IMR-90 (cell line): ENCODE measurements around the gene MYPN. TPM values are rescaled to one million over a fixed set of nuclear protein-coding genes. Genes with fewer than 3 reads are reported as not detected.

ENCODE experiments used
- ATAC-seq: fragments of 200-7000 bp; cut with Tn5 transposase; 2 replicates; pipeline ENCODE4 v1.9.1; 2020; ENCODE audit warnings: low read depth, mild to moderate bottlenecking, moderate library complexity
- BruUV-seq: library from RNA; stranded (reverse); fragments of 400-500 nt; replicated peaks from 2 replicates; lab custom pipeline; 2021; lab: Mats Ljungman, UMichigan
- CTCF ChIA-PET: fragments of 300-600 bp; formaldehyde crosslinking; extraction: SDS; loops from one replicate; lab custom pipeline; 2021; ENCODE audit warnings: antibody characterized with exemption; lab: Yijun Ruan, JAX
- POLR2A ChIA-PET: fragments of 300-600 bp; sonication (Branson Sonifier 250); formaldehyde crosslinking; loops from one replicate; lab custom pipeline; 2022; ENCODE audit warnings: antibody characterized with exemption; ENCODE audit not compliant: unreplicated experiment; lab: Charles Lee
- DNase-seq: peaks from one replicate; pipeline ENCODE4 v3.0.0; 2013
- H2AFZ ChIP-seq: replicated peaks from 2 replicates; pipeline ENCODE3; 2013; ENCODE audit warnings: low read length, mild to moderate bottlenecking; ENCODE audit not compliant: poor library complexity
- H2AK5ac ChIP-seq: 2 replicates; pipeline ENCODE4 v1.6.1; 2013; ENCODE audit warnings: low read depth, low read length, inconsistent platforms
- H2AK9ac ChIP-seq: replicated peaks from 2 replicates; pipeline ENCODE3; 2013; ENCODE audit warnings: mild to moderate bottlenecking, low read depth, low read length, moderate library complexity; ENCODE audit not compliant: poor library complexity
- H2BK120ac ChIP-seq: 2 replicates; pipeline ENCODE4 v1.6.1; 2013; ENCODE audit warnings: low read depth, low read length, inconsistent platforms
- H2BK15ac ChIP-seq: 3 replicates; pipeline ENCODE4 v1.6.1; 2013; ENCODE audit warnings: low read depth, low read length, inconsistent platforms
- H2BK20ac ChIP-seq: 2 replicates; pipeline ENCODE4 v1.6.1; 2013; ENCODE audit warnings: low read depth, mild to moderate bottlenecking, inconsistent platforms, low read length, moderate library complexity
- H2BK5ac ChIP-seq: 2 replicates; pipeline ENCODE4 v1.6.1; 2013; ENCODE audit warnings: mild to moderate bottlenecking, low read depth, low read length, inconsistent platforms; ENCODE audit not compliant: poor library complexity, severe bottlenecking
- H3K14ac ChIP-seq: replicated peaks from 2 replicates; pipeline ENCODE4 v1.6.1; 2013; ENCODE audit warnings: low read depth, low read length, inconsistent platforms
- H3K18ac ChIP-seq: 2 replicates; pipeline ENCODE4 v1.6.1; 2013; ENCODE audit warnings: low read depth, low read length, control low read depth
- H3K23ac ChIP-seq: 2 replicates; pipeline ENCODE4 v1.6.1; 2013; ENCODE audit warnings: low read depth, low read length, inconsistent platforms
- H3K27ac ChIP-seq: 2 replicates; pipeline ENCODE4 v1.5.1; 2013; ENCODE audit warnings: mild to moderate bottlenecking, control low read depth, low read length; ENCODE audit not compliant: insufficient read depth
- H3K27me3 ChIP-seq: 2 replicates; pipeline ENCODE4 v1.6.1; 2013; ENCODE audit warnings: low read length; ENCODE audit not compliant: control insufficient read depth, insufficient read depth
- H3K36me3 ChIP-seq: 2 replicates; pipeline ENCODE4 v1.6.1; 2013; ENCODE audit warnings: low read length, mixed read lengths; ENCODE audit not compliant: control insufficient read depth, insufficient read depth
- H3K4ac ChIP-seq: 2 replicates; pipeline ENCODE4 v1.6.1; 2013; ENCODE audit warnings: low read depth, low read length, inconsistent platforms
- H3K4me1 ChIP-seq: 2 replicates; pipeline ENCODE4 v1.6.1; 2013; ENCODE audit warnings: low read length, mixed read lengths; ENCODE audit not compliant: control insufficient read depth, insufficient read depth
- H3K4me2 ChIP-seq: 2 replicates; pipeline ENCODE4 v1.6.1; 2013; ENCODE audit warnings: low read depth, mild to moderate bottlenecking, control low read depth, low read length, moderate library complexity
- H3K4me3 ChIP-seq: 2 replicates; pipeline ENCODE4 v1.5.1; 2013; ENCODE audit warnings: low read depth, mild to moderate bottlenecking, control low read depth, low read length, moderate library complexity; ENCODE audit not compliant: insufficient read depth
- H3K56ac ChIP-seq: 2 replicates; pipeline ENCODE4 v1.6.1; 2013; ENCODE audit warnings: low read length, inconsistent platforms; ENCODE audit not compliant: insufficient read depth; ENCODE audit errors: extremely low read depth
- H3K79me1 ChIP-seq, 2 experiments: 2 replicates each; pipeline ENCODE4 v1.6.1; 2013; ENCODE audit warnings: low read length in 2 of 2, inconsistent platforms in 1 of 2, low read depth in 1 of 2
- H3K9ac ChIP-seq: 2 replicates; pipeline ENCODE4 v1.6.1; 2013; ENCODE audit warnings: low read depth, low read length, control low read depth
- H3K9me1 ChIP-seq: 2 replicates; pipeline ENCODE4 v1.6.1; 2013; ENCODE audit warnings: low read length, inconsistent platforms; ENCODE audit not compliant: insufficient read depth
- H3K9me3 ChIP-seq: 2 replicates; pipeline ENCODE4 v1.6.1; 2013; ENCODE audit warnings: low read length; ENCODE audit not compliant: control insufficient read depth, insufficient read depth
- H4K20me1 ChIP-seq: 2 replicates; pipeline ENCODE4 v1.6.1; 2013; ENCODE audit warnings: low read length, inconsistent platforms; ENCODE audit not compliant: insufficient read depth
- H4K5ac ChIP-seq: 2 replicates; pipeline ENCODE4 v1.6.1; 2013; ENCODE audit warnings: mild to moderate bottlenecking, low read depth, low read length, control low read depth
- H4K8ac ChIP-seq, 2 experiments: 2 replicates each; pipeline ENCODE4 v1.6.1; 2013; ENCODE audit warnings: low read depth in 2 of 2, low read length in 2 of 2, control low read depth in 1 of 2, inconsistent platforms in 1 of 2
- H4K91ac ChIP-seq: 2 replicates; pipeline ENCODE4 v1.6.1; 2013; ENCODE audit warnings: low read depth, low read length, inconsistent platforms; ENCODE audit not compliant: insufficient read depth
- BHLHE40 ChIP-seq: fragments of 150-350 bp; IDR thresholded peaks from 2 replicates; pipeline ENCODE4 v1.6.1; 2016; ENCODE audit warnings: mild to moderate bottlenecking, low read depth, low read length
- CEBPB ChIP-seq: IDR thresholded peaks from 2 replicates; pipeline ENCODE4 v1.6.1; 2012; ENCODE audit warnings: low read depth, low read length, improper control_type of control experiment
- CHD1 ChIP-seq: IDR thresholded peaks from 2 replicates; pipeline ENCODE4 v1.6.1; 2012; ENCODE audit warnings: low read depth, low read length, improper control_type of control experiment
- FOS ChIP-seq: fragments of 150-350 bp; IDR thresholded peaks from 2 replicates; pipeline ENCODE4 v1.6.1; 2016; ENCODE audit warnings: low read depth, low read length
- MAFK ChIP-seq: IDR thresholded peaks from 2 replicates; pipeline ENCODE4 v1.6.1; 2012; ENCODE audit warnings: low read depth, low read length, improper control_type of control experiment
- MXI1 ChIP-seq: IDR thresholded peaks from 2 replicates; pipeline ENCODE4 v1.6.1; 2012; ENCODE audit warnings: low read depth, mild to moderate bottlenecking, low read length, moderate library complexity, borderline replicate concordance
- NFE2L2 ChIP-seq: fragments of 150-350 bp; IDR thresholded peaks from 2 replicates; pipeline ENCODE4 v1.6.1; 2016; ENCODE audit warnings: low read depth, mild to moderate bottlenecking, low read length
- POLR2A ChIP-seq: IDR thresholded peaks from 2 replicates; pipeline ENCODE4 v1.6.1; 2012; ENCODE audit warnings: mild to moderate bottlenecking, low read depth, low read length
- RAD21 ChIP-seq: IDR thresholded peaks from 2 replicates; pipeline ENCODE4 v1.6.1; 2012; ENCODE audit warnings: low read length, improper control_type of control experiment
- RFX5 ChIP-seq: IDR thresholded peaks from 2 replicates; pipeline ENCODE4 v1.8.0; 2012; ENCODE audit warnings: low read depth, mild to moderate bottlenecking, low read length, moderate library complexity
- SMC3 ChIP-seq: fragments of 150-350 bp; IDR thresholded peaks from 2 replicates; pipeline ENCODE4 v1.6.1; 2016; ENCODE audit warnings: low read depth, mild to moderate bottlenecking, antibody characterized with exemption, low read length, moderate library complexity
- WGBS, 2 experiments: methylation state at CpG; one replicate each; pipeline versions ENCODE4 v1.1.5 to v1.1.7; 2013; ENCODE audit warnings: missing lambda C conversion rate in 2 of 2; ENCODE audit not compliant: insufficient read length in 1 of 2; ENCODE audit errors: extremely low coverage in 2 of 2; 5-methylcytosine and 5-hydroxymethylcytosine counted together
- dilution Hi-C: fragments of 300-500 bp; cut with HindIII; formaldehyde crosslinking; loops from one replicate; pipeline ENCODE4 v1.14.3; 2018; ENCODE audit warnings: low sequenced_read_pairs; ENCODE audit not compliant: unreplicated experiment
- in situ Hi-C: fragments of 300-500 bp; cut with MboI; formaldehyde crosslinking; loops from 3 replicates; pipeline ENCODE4 v1.14.3; 2019; ENCODE audit warnings: low sequenced_read_pairs, inconsistent platforms, mixed read lengths
- intact Hi-C: fragments of 100-400 bp; cut with micrococcal nuclease; formaldehyde crosslinking; loops from 2 replicates; pipeline ENCODE4 v1.10.0; 2022
- polyA plus RNA-seq, 3 experiments: library from polyadenylated mRNA; depleted of rRNA; stranded (reverse); fragments of >200 nt; gene quantifications; 2 replicates each; pipeline ENCODE4 v1.2.3, GENCODE V29; 2012; ENCODE audit warnings: low replicate concordance in 1 of 3
- total RNA-seq: library from RNA; depleted of rRNA; stranded (reverse); fragments of >200 nt; gene quantifications from 2 replicates; pipeline ENCODE4 v1.2.3, GENCODE V29; 2012

Gene MYPN
- total and polyA plus RNA-seq, 2 of the 4 experiments (the other 2 are of a cell fraction), result 7.8 to 13.1 TPM

DNA sequence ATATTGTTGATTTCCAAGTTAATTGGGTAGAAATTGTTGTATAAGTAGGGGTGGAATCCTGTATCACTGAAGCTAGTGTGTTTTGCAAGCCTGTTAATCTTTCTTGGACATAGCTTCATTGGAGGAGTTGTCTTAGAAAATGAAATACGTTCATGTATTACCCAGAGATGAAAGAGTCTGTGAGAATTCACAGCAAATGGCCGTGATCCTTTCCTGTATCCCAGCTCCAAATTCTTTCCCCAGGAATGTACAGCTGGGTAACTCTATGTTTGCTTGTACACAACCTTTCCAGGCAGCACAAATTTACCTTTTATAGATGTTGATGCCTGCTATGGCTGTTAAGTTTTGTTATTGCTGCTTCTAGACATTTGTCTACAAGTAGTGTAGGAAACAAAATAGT is 18.7 kb downstream of the MYPN start:
- no peak for DNase-seq
- Histone ChIP-seq H2BK20ac (no peak overlapping the region; the same call in 1 of the 2 replicates), H3K27me3 (no peaks in the 10 kb centered on the region), H3K9me1 (0 out of 2 replicates have a peak, but pooled peaks cover 2% of the 10 kb centered on the region), H3K4me3 (no peak overlapping the region), H2BK120ac (no peak overlapping the region), H2AFZ (no peak overlapping the region), H4K5ac (no peak overlapping the region; the same call in 1 of the 2 replicates), H2BK15ac (no peak overlapping the region; the same call in 2 of the 3 replicates), H3K9ac (no peak overlapping the region), H3K23ac (no peak overlapping the region), H2AK9ac (no peak overlapping the region), H3K27ac (no peak overlapping the region), H3K4ac (no peak overlapping the region), H3K4me1 (no peaks in the 10 kb centered on the region), H3K4me2 (no peak overlapping the region), H4K8ac (peak overlapping the region; percentile 60 to 61; a peak in 3 of 4 replicates), H3K79me1 (0 out of 4 replicates have a peak, but pooled peaks cover 3% of the 10 kb centered on the region in 2 experiments), H2BK5ac (no peak overlapping the region), H3K14ac (no peak overlapping the region), H3K18ac (no peak overlapping the region), H3K9me3 (no peaks in the 10 kb centered on the region), H3K36me3 (no peaks in the 10 kb centered on the region), H3K56ac (no peak overlapping the region), H4K91ac (no peak overlapping the region), H4K20me1 (no peaks in the 10 kb centered on the region), H2AK5ac (no peak overlapping the region)
- no peak for TF ChIP-seq CHD1
- TF ChIP-seq FOS, result no peak
- TF ChIP-seq BHLHE40, result no peak
- TF ChIP-seq POLR2A, result no peak
- TF ChIP-seq MXI1, result no peak
- no peak for TF ChIP-seq RAD21
- no peak for TF ChIP-seq RFX5
- no peak for TF ChIP-seq MAFK
- no peak for TF ChIP-seq NFE2L2
- TF ChIP-seq SMC3, result no peak
- no peak for TF ChIP-seq CEBPB
- dilution Hi-C loops (no loop called here), intact Hi-C loops (no loop called here), in situ Hi-C loops (no loop called here)
- BruUV-seq, result no TSS peak
- CTCF ChIA-PET, result no interaction called here
- POLR2A ChIA-PET, result interaction anchor here (0.5 kb wide), 1 partner anchor 278 kb away, joined by 5 read pairs; no protein-coding TSS in a partner anchor
- no CpG with 5 or more reads among the region's 2 CpGs for WGBS, 2 experiments
- no peak; the same call in 1 of the 2 replicates for ATAC-seq
